GM13976 (cell line): Measurements from ENCODE around the gene GRM6.

Experiments
- DNase-seq: peaks from one replicate; pipeline ENCODE4 v3.0.0; 2012; ENCODE audit warnings: low spot score
- CTCF ChIP-seq: IDR thresholded peaks from 2 replicates; pipeline ENCODE4 v1.5.1; 2012; ENCODE audit warnings: borderline replicate concordance, mild to moderate bottlenecking; ENCODE audit not compliant: insufficient read depth; ENCODE audit errors: extremely low read depth, missing control alignments, control extremely low read depth
- in situ Hi-C: fragments of 300-500 bp; cut with MboI; formaldehyde crosslinking; loops from one replicate; pipeline ENCODE4 v1.12.0; 2022; ENCODE audit warnings: low sequenced_read_pairs, mixed read lengths, inconsistent platforms; ENCODE audit not compliant: unreplicated experiment

GRM6 gene

GRCh38 chr5:178940569-178941360 lies 54.4 kb downstream of the GRM6 start, which contains the start of gene ZNF454:
Gene ZNF454, plus strand, starts transcription at chr5:178941198. Its CDS starts 1,594 bp downstream, at chr5:178942792.
- in situ Hi-C loops, result no loop called here
- no peak for DNase-seq
- TF ChIP-seq CTCF, result no peak

GRCh38 chr5:178931846-178932760 lies 63.0 kb downstream of the GRM6 start:
- in situ Hi-C loops, result no loop called here
- DNase-seq, result no peak
- no peak for TF ChIP-seq CTCF
